Measurements from ENCODE around the gene PIM1.

PIM1 gene

GRCh38 chr6:37140145-37140544 is 29.8 kb upstream of the PIM1 start:
- Histone ChIP-seq H3K4me1 (ENCODE audit: control insufficient read depth, insufficient read depth, low read length) (peaks cover 39% of the 10 kb centered on the region), H3K36me3 (ENCODE audit: control insufficient read depth, insufficient read depth, low read length) (no peaks in the 10 kb centered on the region), H3K27me3 (ENCODE audit: control insufficient read depth, insufficient read depth, low read length) (no peaks in the 10 kb centered on the region), H3K9me3 (ENCODE audit: control insufficient read depth, insufficient read depth, low read length) (no peaks in the 10 kb centered on the region), H3K9ac (ENCODE audit: low read depth, low read length) (no peak overlapping the region), H3K4me3 (ENCODE audit: low read depth, low read length) (no peak overlapping the region)

GRCh38 chr6:37141281-37142049 is 28.5 kb upstream of the PIM1 start:
- H3K4me3 ChIP-seq (ENCODE audit: low read depth, low read length): peak overlapping the region; percentile 10

GRCh38 chr6:37142050-37142614 is 27.8 kb upstream of the PIM1 start:
- Histone ChIP-seq H3K4me1 (ENCODE audit: control insufficient read depth, insufficient read depth, low read length) (peaks cover 39% of the 10 kb centered on the region), H3K9me3 (ENCODE audit: control insufficient read depth, insufficient read depth, low read length) (no peaks in the 10 kb centered on the region), H3K36me3 (ENCODE audit: control insufficient read depth, insufficient read depth, low read length) (no peaks in the 10 kb centered on the region), H3K27me3 (ENCODE audit: control insufficient read depth, insufficient read depth, low read length) (no peaks in the 10 kb centered on the region), H3K9ac (ENCODE audit: low read depth, low read length) (no peak overlapping the region), H3K4me3 (ENCODE audit: low read depth, low read length) (peak overlapping the region; percentile 10)

More at GRCh38 chr6:37141281-37142049, 28.5 kb upstream of the PIM1 start:
- peaks cover 39% of the 10 kb centered on the region for H3K4me1 ChIP-seq (ENCODE audit: control insufficient read depth, insufficient read depth, low read length)
- H3K36me3 ChIP-seq (ENCODE audit: control insufficient read depth, insufficient read depth, low read length): no peaks in the 10 kb centered on the region
- H3K9me3 ChIP-seq (ENCODE audit: control insufficient read depth, insufficient read depth, low read length): no peaks in the 10 kb centered on the region
- no peak overlapping the region for H3K9ac ChIP-seq (ENCODE audit: low read depth, low read length)
- H3K27me3 ChIP-seq (ENCODE audit: control insufficient read depth, insufficient read depth, low read length): no peaks in the 10 kb centered on the region

- Histone ChIP-seq H3K9ac (ENCODE audit: low read depth, low read length) (no peak overlapping the region), H3K27me3 (ENCODE audit: control insufficient read depth, insufficient read depth, low read length) (no peaks in the 10 kb centered on the region), H3K4me3 (ENCODE audit: low read depth, low read length) (no peak overlapping the region), H3K4me1 (ENCODE audit: control insufficient read depth, insufficient read depth, low read length) (peaks cover 35% of the 10 kb centered on the region), H3K36me3 (ENCODE audit: control insufficient read depth, insufficient read depth, low read length) (no peaks in the 10 kb centered on the region), H3K9me3 (ENCODE audit: control insufficient read depth, insufficient read depth, low read length) (no peaks in the 10 kb centered on the region)
Observed at GRCh38 chr6:37143585-37143984, 26.4 kb upstream of the PIM1 start.

GRCh38 chr6:37145443-37145842 is 24.5 kb upstream of the PIM1 start:
- H3K4me1 ChIP-seq (ENCODE audit: control insufficient read depth, insufficient read depth, low read length): peaks cover 24% of the 10 kb centered on the region
- no peaks in the 10 kb centered on the region for H3K27me3 ChIP-seq (ENCODE audit: control insufficient read depth, insufficient read depth, low read length)

GRCh38 chr6:37146735-37147157 is 23.2 kb upstream of the PIM1 start:
- H3K9me3 ChIP-seq (ENCODE audit: control insufficient read depth, insufficient read depth, low read length): no peaks in the 10 kb centered on the region
- H3K4me1 ChIP-seq (ENCODE audit: control insufficient read depth, insufficient read depth, low read length): peaks cover 16% of the 10 kb centered on the region
- H3K36me3 ChIP-seq (ENCODE audit: control insufficient read depth, insufficient read depth, low read length): no peaks in the 10 kb centered on the region
- H3K9ac ChIP-seq (ENCODE audit: low read depth, low read length): no peak overlapping the region
- H3K4me3 ChIP-seq (ENCODE audit: low read depth, low read length): no peak overlapping the region
- no peaks in the 10 kb centered on the region for H3K27me3 ChIP-seq (ENCODE audit: control insufficient read depth, insufficient read depth, low read length)

More at GRCh38 chr6:37145443-37145842, 24.5 kb upstream of the PIM1 start:
- no peak overlapping the region for H3K4me3 ChIP-seq (ENCODE audit: low read depth, low read length)
- H3K36me3 ChIP-seq (ENCODE audit: control insufficient read depth, insufficient read depth, low read length): no peaks in the 10 kb centered on the region
- H3K9ac ChIP-seq (ENCODE audit: low read depth, low read length): no peak overlapping the region
- H3K9me3 ChIP-seq (ENCODE audit: control insufficient read depth, insufficient read depth, low read length): no peaks in the 10 kb centered on the region

- no peaks in the 10 kb centered on the region for H3K27me3 ChIP-seq (ENCODE audit: control insufficient read depth, insufficient read depth, low read length)
- H3K4me1 ChIP-seq (ENCODE audit: control insufficient read depth, insufficient read depth, low read length): peaks cover under 1% of the 10 kb centered on the region
- H3K9me3 ChIP-seq (ENCODE audit: control insufficient read depth, insufficient read depth, low read length): no peaks in the 10 kb centered on the region
- H3K4me3 ChIP-seq (ENCODE audit: low read depth, low read length): no peak overlapping the region
- no peak overlapping the region for H3K9ac ChIP-seq (ENCODE audit: low read depth, low read length)
- no peaks in the 10 kb centered on the region for H3K36me3 ChIP-seq (ENCODE audit: control insufficient read depth, insufficient read depth, low read length)
Observed at GRCh38 chr6:37149745-37150144, 20.2 kb upstream of the PIM1 start.

- Histone ChIP-seq H3K36me3 (ENCODE audit: control insufficient read depth, insufficient read depth, low read length) (no peaks in the 10 kb centered on the region), H3K27me3 (ENCODE audit: control insufficient read depth, insufficient read depth, low read length) (no peaks in the 10 kb centered on the region), H3K9me3 (ENCODE audit: control insufficient read depth, insufficient read depth, low read length) (no peaks in the 10 kb centered on the region), H3K4me3 (ENCODE audit: low read depth, low read length) (no peak overlapping the region), H3K9ac (ENCODE audit: low read depth, low read length) (no peak overlapping the region), H3K4me1 (ENCODE audit: control insufficient read depth, insufficient read depth, low read length) (no peaks in the 10 kb centered on the region)
Observed at GRCh38 chr6:37150314-37150713, 19.6 kb upstream of the PIM1 start.

GRCh38 chr6:37155394-37156312 is 14.3 kb upstream of the PIM1 start:
- Histone ChIP-seq H3K27me3 (ENCODE audit: control insufficient read depth, insufficient read depth, low read length) (no peaks in the 10 kb centered on the region), H3K36me3 (ENCODE audit: control insufficient read depth, insufficient read depth, low read length) (no peaks in the 10 kb centered on the region), H3K4me1 (ENCODE audit: control insufficient read depth, insufficient read depth, low read length) (no peaks in the 10 kb centered on the region), H3K9me3 (ENCODE audit: control insufficient read depth, insufficient read depth, low read length) (no peaks in the 10 kb centered on the region), H3K9ac (ENCODE audit: low read depth, low read length) (no peak overlapping the region), H3K4me3 (ENCODE audit: low read depth, low read length) (no peak overlapping the region)

- H3K4me3 ChIP-seq (ENCODE audit: low read depth, low read length): no peak overlapping the region
- no peaks in the 10 kb centered on the region for H3K9me3 ChIP-seq (ENCODE audit: control insufficient read depth, insufficient read depth, low read length)
- H3K36me3 ChIP-seq (ENCODE audit: control insufficient read depth, insufficient read depth, low read length): no peaks in the 10 kb centered on the region
Observed at GRCh38 chr6:37158508-37158907, 11.4 kb upstream of the PIM1 start.

GRCh38 chr6:37160922-37161778 is 8.8 kb upstream of the PIM1 start:
- H3K4me3 ChIP-seq (ENCODE audit: low read depth, low read length): no peak overlapping the region
- H3K9ac ChIP-seq (ENCODE audit: low read depth, low read length): no peak overlapping the region
- no peaks in the 10 kb centered on the region for H3K27me3 ChIP-seq (ENCODE audit: control insufficient read depth, insufficient read depth, low read length)
- no peaks in the 10 kb centered on the region for H3K4me1 ChIP-seq (ENCODE audit: control insufficient read depth, insufficient read depth, low read length)
- no peaks in the 10 kb centered on the region for H3K36me3 ChIP-seq (ENCODE audit: control insufficient read depth, insufficient read depth, low read length)
- H3K9me3 ChIP-seq (ENCODE audit: control insufficient read depth, insufficient read depth, low read length): no peaks in the 10 kb centered on the region

More at GRCh38 chr6:37158508-37158907, 11.4 kb upstream of the PIM1 start:
- Histone ChIP-seq H3K4me1 (ENCODE audit: control insufficient read depth, insufficient read depth, low read length) (no peaks in the 10 kb centered on the region), H3K9ac (ENCODE audit: low read depth, low read length) (no peak overlapping the region), H3K27me3 (ENCODE audit: control insufficient read depth, insufficient read depth, low read length) (no peaks in the 10 kb centered on the region)
